CD4-positive, alpha-beta memory T cell (primary cell): ENCODE measurements around the gene SPIB. TPM values are rescaled to one million over a fixed set of nuclear protein-coding genes. Genes with fewer than 3 reads are reported as not detected.

Experiments used
- CTCF ChIA-PET: fragments of 350-600 bp; sonication (Branson Sonifier 250); formaldehyde crosslinking; loops from one replicate; lab custom pipeline; 2021; ENCODE audit warnings: inconsistent platforms; ENCODE audit not compliant: partially characterized antibody; lab: Charles Lee
- POLR2A ChIA-PET: fragments of 350-600 bp; sonication (Branson Sonifier 250); formaldehyde crosslinking; loops from one replicate; lab custom pipeline; 2021; ENCODE audit not compliant: partially characterized antibody; lab: Charles Lee
- DNase-seq, 5 donors: peaks; one replicate each; pipeline versions ENCODE4 v3.0.0 to v3.0.0-alpha.2; 2020 to 2022; ENCODE audit warnings: mixed read lengths in 1 of 5
- H3K27ac ChIP-seq: one replicate; pipeline ENCODE4 v1.7.0; 2013; ENCODE audit warnings: low read depth, low read length
- H3K27me3 ChIP-seq: 2 replicates; pipeline ENCODE4 v1.7.0; 2013; ENCODE audit warnings: mild to moderate bottlenecking, low read length, moderate library complexity; ENCODE audit not compliant: insufficient read depth
- H3K36me3 ChIP-seq: 2 replicates; pipeline ENCODE4 v1.7.0; 2013; ENCODE audit warnings: mild to moderate bottlenecking, low read length, moderate library complexity; ENCODE audit not compliant: insufficient read depth
- H3K4me1 ChIP-seq: 2 replicates; pipeline ENCODE4 v1.7.0; 2013; ENCODE audit warnings: mild to moderate bottlenecking, low read length, moderate library complexity; ENCODE audit not compliant: insufficient read depth
- H3K4me3 ChIP-seq, 2 donors: one replicate each; pipeline ENCODE4 v1.7.0; 2013; ENCODE audit warnings: low read length in 2 of 2, mild to moderate bottlenecking in 1 of 2
- H3K9me3 ChIP-seq, 2 donors: one replicate each; pipeline ENCODE4 v1.7.0; 2013; ENCODE audit warnings: low read length in 2 of 2, control low read depth in 1 of 2; ENCODE audit not compliant: control insufficient read depth in 1 of 2
- H3K27ac Mint-ChIP-seq, 7 donors: one replicate each; pipeline ENCODE4 v1.8.0; 2020 to 2021; ENCODE audit warnings: mixed read lengths in 7 of 7, mild to moderate bottlenecking in 6 of 7, inconsistent platforms in 3 of 7, moderate library complexity in 3 of 7
- H3K27me3 Mint-ChIP-seq, 2 donors: one replicate each; pipeline ENCODE4 v1.8.0; 2020 to 2021; ENCODE audit warnings: mixed read lengths in 2 of 2
- H3K36me3 Mint-ChIP-seq, 2 donors: one replicate each; pipeline ENCODE4 v1.8.0; 2020 to 2021; ENCODE audit warnings: mixed read lengths in 2 of 2, inconsistent platforms in 1 of 2, mild to moderate bottlenecking in 1 of 2
- H3K4me1 Mint-ChIP-seq, 4 donors: one replicate each; pipeline ENCODE4 v1.8.0; 2020 to 2021; ENCODE audit warnings: mixed read lengths in 4 of 4, mild to moderate bottlenecking in 1 of 4
- H3K4me3 Mint-ChIP-seq, 8 donors: one replicate each; pipeline ENCODE4 v1.8.0; 2020 to 2021; ENCODE audit warnings: mixed read lengths in 8 of 8, mild to moderate bottlenecking in 7 of 8, moderate library complexity in 6 of 8, inconsistent platforms in 3 of 8
- H3K9me3 Mint-ChIP-seq, 8 donors: one replicate each; pipeline ENCODE4 v1.8.0; 2020 to 2021; ENCODE audit warnings: mixed read lengths in 8 of 8, mild to moderate bottlenecking in 5 of 8, inconsistent platforms in 3 of 8, moderate library complexity in 1 of 8
- intact Hi-C: fragments of 100-400 bp; cut with micrococcal nuclease; formaldehyde crosslinking; loops from one replicate; pipeline ENCODE4 v1.15.1; 2023
- polyA plus RNA-seq, 2 donors: library from polyadenylated mRNA; unstranded; fragments of 300-500 nt; fragmentation: Illumina TruSeq; gene quantifications; one replicate each; pipeline ENCODE4 v1.2.3, GENCODE V29; 2021
- total RNA-seq, 2 experiments: library from RNA; stranded (reverse); gene quantifications; one replicate each; pipeline ENCODE4 v1.2.3, GENCODE V29; 2021

Gene SPIB
- total and polyA plus RNA-seq, 4 experiments from 2014 or later, result 1.9 TPM; not detected in 3

DNA sequence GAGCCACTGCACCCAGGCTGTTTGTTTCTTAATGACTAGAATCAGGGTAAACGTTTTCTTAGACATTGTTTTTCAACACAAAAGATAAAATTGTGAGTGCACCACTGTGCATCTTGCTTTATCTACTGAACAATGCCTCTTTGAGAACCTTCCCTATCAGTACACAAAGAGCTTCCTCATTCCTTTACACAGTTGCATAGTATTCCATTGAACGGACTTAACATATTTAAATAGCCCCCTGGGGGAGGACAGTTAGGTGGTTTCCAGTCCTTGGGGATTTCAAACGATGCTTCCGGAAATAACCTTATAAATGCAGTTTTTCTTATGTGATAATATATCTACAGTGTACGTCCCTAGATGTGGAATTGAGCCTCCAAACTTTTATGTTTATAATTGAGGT lies 26.0 kb upstream of the SPIB start:
- no peak for DNase-seq
- H3K27ac Mint-ChIP-seq, result no peak overlapping the region
- H3K4me3 Mint-ChIP-seq, result no peak overlapping the region
- Histone ChIP-seq H3K4me3 (no peak overlapping the region), H3K9me3 (no peaks in the 10 kb centered on the region), H3K27ac (no peak overlapping the region), H3K4me1 (no peaks in the 10 kb centered on the region), H3K36me3 (no peaks in the 10 kb centered on the region), H3K27me3 (no peaks in the 10 kb centered on the region)
- ChIA-PET POLR2A (no interaction called here), CTCF (no interaction called here)
- no peaks in the 10 kb centered on the region for H3K9me3 Mint-ChIP-seq
- H3K27me3 Mint-ChIP-seq, result no peaks in the 10 kb centered on the region
- intact Hi-C loops, result no loop called here
- peaks cover under 1 to 8% (median 3%) of the 10 kb centered on the region in 4 donors for H3K4me1 Mint-ChIP-seq
- H3K36me3 Mint-ChIP-seq, result peaks cover 16 to 17% of the 10 kb centered on the region in 2 donors

GRCh38 chr19:50393589-50393988 lies 25.1 kb upstream of the SPIB start:
- H3K4me3 Mint-ChIP-seq, result no peak overlapping the region
- no peaks in the 10 kb centered on the region for H3K27me3 ChIP-seq
- intact Hi-C loops, result no loop called here
- no peak overlapping the region for H3K4me3 ChIP-seq
- CTCF ChIA-PET, result no interaction called here
- no peaks in the 10 kb centered on the region for H3K9me3 ChIP-seq
- peaks cover 12 to 18% of the 10 kb centered on the region in 2 donors for H3K36me3 Mint-ChIP-seq
- peak overlapping the region in 2 of 7 donors; percentile 55 to 75 for H3K27ac Mint-ChIP-seq
- POLR2A ChIA-PET, result no interaction called here
- DNase-seq, result no peak
- H3K27me3 Mint-ChIP-seq, result no peaks in the 10 kb centered on the region
- H3K36me3 ChIP-seq, result no peaks in the 10 kb centered on the region
- peaks cover 0 to 5% (median 0%) of the 10 kb centered on the region in 4 donors for H3K4me1 Mint-ChIP-seq
- H3K4me1 ChIP-seq, result no peaks in the 10 kb centered on the region
- H3K9me3 Mint-ChIP-seq, result no peaks in the 10 kb centered on the region
- H3K27ac ChIP-seq, result no peak overlapping the region

GRCh38 chr19:50394017-50394416 lies 24.7 kb upstream of the SPIB start:
- Mint-ChIP-seq H3K9me3 (no peaks in the 10 kb centered on the region), H3K27ac (peak overlapping the region in 1 of 7 donors; percentile 75), H3K4me1 (peaks cover 0 to 5% (median under 1%) of the 10 kb centered on the region in 4 donors), H3K4me3 (no peak overlapping the region), H3K27me3 (no peaks in the 10 kb centered on the region), H3K36me3 (peaks cover 13 to 19% of the 10 kb centered on the region in 2 donors)
- no peaks in the 10 kb centered on the region for H3K9me3 ChIP-seq
- H3K36me3 ChIP-seq, result no peaks in the 10 kb centered on the region
- no peaks in the 10 kb centered on the region for H3K4me1 ChIP-seq
- DNase-seq, result no peak
- intact Hi-C loops, result no loop called here
- H3K27ac ChIP-seq, result no peak overlapping the region
- ChIA-PET CTCF (no interaction called here), POLR2A (no interaction called here)
- no peaks in the 10 kb centered on the region for H3K27me3 ChIP-seq
- no peak overlapping the region for H3K4me3 ChIP-seq

GRCh38 chr19:50398675-50399367 lies 19.9 kb upstream of the SPIB start:
- no peak for DNase-seq

GRCh38 chr19:50399368-50399745 lies 19.4 kb upstream of the SPIB start:
- Mint-ChIP-seq H3K4me1 (peaks cover 0 to 4% (median 2%) of the 10 kb centered on the region in 4 donors), H3K4me3 (no peak overlapping the region), H3K27me3 (no peaks in the 10 kb centered on the region), H3K9me3 (no peaks in the 10 kb centered on the region), H3K27ac (peak overlapping the region in 2 of 7 donors; percentile 36 to 43), H3K36me3 (peaks cover 12 to 13% of the 10 kb centered on the region in 2 donors)
- Histone ChIP-seq H3K36me3 (no peaks in the 10 kb centered on the region), H3K4me1 (no peaks in the 10 kb centered on the region), H3K27me3 (no peaks in the 10 kb centered on the region), H3K4me3 (no peak overlapping the region), H3K27ac (no peak overlapping the region), H3K9me3 (no peaks in the 10 kb centered on the region)
- ChIA-PET POLR2A (no interaction called here), CTCF (no interaction called here)
- no peak for DNase-seq
- intact Hi-C loops, result no loop called here

More at GRCh38 chr19:50398675-50399367, 19.9 kb upstream of the SPIB start:
- H3K4me3 ChIP-seq, result no peak overlapping the region
- Mint-ChIP-seq H3K9me3 (no peaks in the 10 kb centered on the region), H3K27me3 (no peaks in the 10 kb centered on the region), H3K4me1 (peaks cover 0 to 4% (median 2%) of the 10 kb centered on the region in 4 donors), H3K27ac (no peak overlapping the region), H3K36me3 (peaks cover 12 to 16% of the 10 kb centered on the region in 2 donors), H3K4me3 (no peak overlapping the region)
- H3K27me3 ChIP-seq, result no peaks in the 10 kb centered on the region
- no peak overlapping the region for H3K27ac ChIP-seq
- H3K9me3 ChIP-seq, result no peaks in the 10 kb centered on the region
- no peaks in the 10 kb centered on the region for H3K4me1 ChIP-seq
- no peaks in the 10 kb centered on the region for H3K36me3 ChIP-seq
- intact Hi-C loops, result no loop called here
- ChIA-PET POLR2A (no interaction called here), CTCF (no interaction called here)

DNA sequence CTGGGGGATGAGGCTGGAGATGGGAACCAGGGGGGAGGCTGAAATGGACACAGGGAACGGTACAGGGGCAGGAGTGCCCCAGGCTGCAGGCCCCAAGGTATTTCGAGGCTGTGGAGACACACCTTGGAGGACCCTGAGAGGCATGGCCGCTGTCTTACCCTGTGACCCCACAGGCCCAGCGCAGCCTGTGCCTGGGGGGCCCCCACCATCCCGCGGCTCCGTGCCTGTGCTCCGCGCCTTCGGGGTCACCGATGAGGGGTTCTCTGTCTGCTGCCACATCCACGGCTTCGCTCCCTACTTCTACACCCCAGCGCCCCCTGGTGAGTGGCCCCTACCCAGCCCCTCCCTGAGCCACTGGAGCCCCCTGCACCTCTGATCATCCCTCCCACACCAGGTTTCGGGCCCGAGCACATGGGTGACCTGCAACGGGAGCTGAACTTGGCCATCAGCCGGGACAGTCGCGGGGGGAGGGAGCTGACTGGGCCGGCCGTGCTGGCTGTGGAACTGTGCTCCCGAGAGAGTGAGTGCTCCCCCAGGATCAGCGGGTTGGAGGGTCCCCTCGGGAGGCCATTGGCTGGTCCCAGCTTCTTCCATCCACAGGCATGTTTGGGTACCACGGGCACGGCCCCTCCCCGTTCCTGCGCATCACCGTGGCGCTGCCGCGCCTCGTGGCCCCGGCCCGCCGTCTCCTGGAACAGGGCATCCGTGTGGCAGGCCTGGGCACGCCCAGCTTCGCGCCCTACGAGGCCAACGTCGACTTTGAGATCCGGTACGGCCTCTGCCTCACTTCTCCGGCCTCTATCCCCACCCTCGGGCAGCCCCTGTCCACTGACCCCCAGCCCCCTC lies 16.9 kb upstream of the SPIB start:
- Mint-ChIP-seq H3K27me3 (no peaks in the 10 kb centered on the region), H3K27ac (no peak overlapping the region), H3K36me3 (peaks cover 13 to 20% of the 10 kb centered on the region in 2 donors), H3K4me3 (no peak overlapping the region), H3K4me1 (peaks cover 0 to 4% (median 1%) of the 10 kb centered on the region in 4 donors), H3K9me3 (no peaks in the 10 kb centered on the region)
- Histone ChIP-seq H3K4me3 (no peak overlapping the region), H3K36me3 (no peaks in the 10 kb centered on the region), H3K27me3 (no peaks in the 10 kb centered on the region), H3K4me1 (no peaks in the 10 kb centered on the region), H3K9me3 (no peaks in the 10 kb centered on the region), H3K27ac (no peak overlapping the region)
- intact Hi-C loops, result no loop called here
- ChIA-PET POLR2A (interaction anchor here (1.3 kb wide), 1 partner anchor 18 kb away, joined by 5 read pairs; the partner anchor contains the start of gene POLD1), CTCF (interaction anchor here (0.9 kb wide), 1 partner anchor 13 kb away, joined by 3 read pairs; no protein-coding TSS in a partner anchor)
- no peak for DNase-seq
